GM12874 (cell line): ENCODE measurements around the gene SCAF4.

ENCODE experiments used
- TF ChIP-seq, protein P1 (sequence below): IDR thresholded peaks from 2 replicates; pipeline ENCODE4 v1.5.1; 2011; ENCODE audit warnings: low read depth, mild to moderate bottlenecking, control low read depth, low read length, moderate library complexity; ENCODE audit not compliant: insufficient read depth

Gene SCAF4

GRCh38 chr21:31727181-31727580 lies 4.7 kb downstream of the SCAF4 start:
- TF ChIP-seq, protein P1, sequence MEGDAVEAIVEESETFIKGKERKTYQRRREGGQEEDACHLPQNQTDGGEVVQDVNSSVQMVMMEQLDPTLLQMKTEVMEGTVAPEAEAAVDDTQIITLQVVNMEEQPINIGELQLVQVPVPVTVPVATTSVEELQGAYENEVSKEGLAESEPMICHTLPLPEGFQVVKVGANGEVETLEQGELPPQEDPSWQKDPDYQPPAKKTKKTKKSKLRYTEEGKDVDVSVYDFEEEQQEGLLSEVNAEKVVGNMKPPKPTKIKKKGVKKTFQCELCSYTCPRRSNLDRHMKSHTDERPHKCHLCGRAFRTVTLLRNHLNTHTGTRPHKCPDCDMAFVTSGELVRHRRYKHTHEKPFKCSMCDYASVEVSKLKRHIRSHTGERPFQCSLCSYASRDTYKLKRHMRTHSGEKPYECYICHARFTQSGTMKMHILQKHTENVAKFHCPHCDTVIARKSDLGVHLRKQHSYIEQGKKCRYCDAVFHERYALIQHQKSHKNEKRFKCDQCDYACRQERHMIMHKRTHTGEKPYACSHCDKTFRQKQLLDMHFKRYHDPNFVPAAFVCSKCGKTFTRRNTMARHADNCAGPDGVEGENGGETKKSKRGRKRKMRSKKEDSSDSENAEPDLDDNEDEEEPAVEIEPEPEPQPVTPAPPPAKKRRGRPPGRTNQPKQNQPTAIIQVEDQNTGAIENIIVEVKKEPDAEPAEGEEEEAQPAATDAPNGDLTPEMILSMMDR: no peak

DNA sequence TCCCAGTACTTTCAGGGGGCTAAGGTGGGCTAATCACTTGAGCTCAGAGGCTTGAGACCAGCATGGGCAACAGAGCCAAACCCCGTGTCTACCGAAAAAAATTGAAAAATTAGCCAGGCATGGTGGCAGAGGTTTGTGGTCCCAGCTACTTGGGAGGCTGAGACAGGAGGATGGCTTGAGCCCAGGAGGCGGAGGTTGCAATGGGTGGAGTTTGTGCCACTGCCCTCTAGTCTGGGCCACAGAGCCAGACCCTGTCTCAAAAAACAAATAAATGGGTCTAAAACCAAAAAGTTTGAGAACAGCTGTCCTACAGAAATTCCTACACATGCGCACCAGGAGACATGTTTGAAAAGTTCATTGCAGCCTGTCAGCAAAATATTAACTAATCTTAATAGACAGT lies 5.5 kb downstream of the SCAF4 start:
- TF ChIP-seq, protein P1: no peak

GRCh38 chr21:31725202-31725839 lies 6.6 kb downstream of the SCAF4 start:
- TF ChIP-seq, protein P1: no peak

GRCh38 chr21:31724552-31724951 lies 7.4 kb downstream of the SCAF4 start:
- TF ChIP-seq, protein P1: no peak

- TF ChIP-seq, protein P1: no peak
Measured at GRCh38 chr21:31721381-31721780, 10.5 kb downstream of the SCAF4 start.

DNA sequence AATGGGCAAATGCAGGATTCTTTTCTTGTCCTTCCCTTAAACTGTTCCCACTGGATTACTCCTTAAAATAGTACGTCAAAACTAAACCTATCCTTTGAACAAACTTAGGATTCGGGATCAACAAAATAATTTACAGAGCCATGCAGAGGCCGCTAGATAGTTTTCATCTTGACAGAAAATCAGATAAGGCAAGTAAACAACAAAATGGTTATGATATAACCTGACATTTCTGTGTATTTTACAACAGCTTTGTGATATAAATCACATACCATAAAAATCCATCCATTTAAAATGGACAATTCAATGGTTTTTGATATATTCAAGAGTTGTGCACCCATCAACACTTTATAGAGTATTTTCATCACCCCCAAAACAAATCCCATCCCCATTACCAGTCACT lies 11.2 kb downstream of the SCAF4 start:
- TF ChIP-seq, protein P1: no peak

- TF ChIP-seq, protein P1: no peak
Measured at GRCh38 chr21:31720330-31720729, 11.6 kb downstream of the SCAF4 start.
